Esophagus muscularis mucosa (tissue), 4 donors: ENCODE measurements around the gene ANKRD39. TPM values are rescaled to one million over a fixed set of nuclear protein-coding genes. Genes with fewer than 3 reads are reported as not detected.
A peak's percentile ranks its signal among the peaks of the same experiment; 100 is the strongest.

Source experiments
- DNase-seq: peaks from one replicate; pipeline ENCODE4 v3.0.0-alpha.2; 2017; ENCODE audit errors: extremely low spot score
- H3K27ac ChIP-seq, 4 donors: fragments of 200-600 bp; sonication (generic); replicated peaks in 1 of 4; 1 replicate in 3 of 4; 2 replicates in 1 of 4; pipeline ENCODE4 v1.5.1; 2016 to 2019; ENCODE audit warnings: mild to moderate bottlenecking in 1 of 4
- H3K27me3 ChIP-seq, 4 donors: fragments of 200-600 bp; sonication (generic); one replicate each; pipeline versions ENCODE4 v1.5.1 to v1.6.0; 2016 to 2019
- H3K36me3 ChIP-seq, 4 donors: fragments of 200-600 bp; sonication (generic); one replicate each; pipeline ENCODE4 v1.5.1; 2016 to 2019
- H3K4me1 ChIP-seq, 4 donors: fragments of 200-600 bp; sonication (generic); one replicate each; pipeline ENCODE4 v1.5.1; 2016 to 2019
- H3K4me3 ChIP-seq, 4 donors: fragments of 200-600 bp; sonication (generic); 1 replicate in 2 of 4; 2 replicates in 2 of 4; pipeline ENCODE4 v1.5.1; 2016 to 2019; ENCODE audit warnings: mild to moderate bottlenecking in 4 of 4, moderate library complexity in 1 of 4
- H3K9me3 ChIP-seq, 4 donors: fragments of 200-600 bp; sonication (generic); 1 replicate in 3 of 4; 2 replicates in 1 of 4; pipeline ENCODE4 v1.5.1; 2016 to 2019
- EP300 ChIP-seq: sonication (generic); formaldehyde crosslinking; IDR thresholded peaks from one replicate; pipeline ENCODE4 v1.6.1; 2017; ENCODE audit warnings: antibody characterized with exemption
- POLR2A ChIP-seq: fragments of 450-650 bp; IDR thresholded peaks from one replicate; pipeline ENCODE4 v1.6.1; 2017; ENCODE audit warnings: antibody characterized with exemption, moderate library complexity, mild to moderate bottlenecking, low read depth
- POLR2AphosphoS5 ChIP-seq, 2 donors: sonication (generic); formaldehyde crosslinking; IDR thresholded peaks; one replicate each; pipeline ENCODE4 v1.6.1; 2017; ENCODE audit warnings: antibody characterized with exemption in 2 of 2
- WGBS: methylation state at CpG from one replicate; pipeline ENCODE4 v1.1.5; 2018; 5-methylcytosine and 5-hydroxymethylcytosine counted together
- intact Hi-C: fragments of 100-400 bp; cut with DNase I; formaldehyde crosslinking; loops from one replicate; pipeline ENCODE4 v1.15.1; 2023
- total RNA-seq, 4 donors: library from RNA; depleted of rRNA; stranded (reverse); fragments of >200 nt; gene quantifications; one replicate each; pipeline versions ENCODE4 v1.1.0 to v1.2.1, GENCODE V29; 2016
- TF ChIP-seq, protein P1 (sequence below), 3 experiments: fragments of 200-600 bp in 2 of 3; fragments of 450-650 bp in 1 of 3; sonication (generic) in 2 of 3; IDR thresholded peaks; one replicate each; pipeline ENCODE4 v1.5.1; 2017 to 2019; ENCODE audit warnings: antibody characterized with exemption in 3 of 3, mild to moderate bottlenecking in 2 of 3, moderate library complexity in 1 of 3

The ANKRD39 gene
- total RNA-seq, 4 donors from 2014 or later = 12.4 to 17.2 (median 14.7) TPM

DNA sequence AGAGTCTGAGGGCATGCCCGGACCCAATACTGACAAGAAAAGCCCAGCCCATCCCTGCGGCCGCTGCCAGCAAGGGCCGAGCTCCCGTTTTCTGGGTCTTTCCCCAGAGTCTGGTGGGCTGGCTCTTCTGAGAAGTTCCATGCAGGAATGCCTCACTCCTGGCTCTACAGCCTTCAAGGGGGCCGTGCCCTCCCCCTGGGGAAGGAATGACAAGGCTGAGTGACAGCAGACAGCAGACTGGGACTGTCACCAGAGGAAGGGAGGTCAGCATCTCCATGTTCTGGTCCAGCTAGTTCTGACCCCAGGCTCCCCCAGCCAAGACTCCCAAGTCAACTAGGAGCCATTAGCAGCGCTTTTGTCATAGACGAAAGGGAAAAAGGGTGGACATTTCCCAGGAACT, 25.1 kb upstream of the ANKRD39 start:
- Histone ChIP-seq H3K36me3 (no peaks in the 10 kb centered on the region), H3K4me1 (peaks cover 13 to 24% (median 22%) of the 10 kb centered on the region in 4 donors), H3K27me3 (no peaks in the 10 kb centered on the region), H3K27ac (no peak overlapping the region), H3K4me3 (no peak overlapping the region), H3K9me3 (no peaks in the 10 kb centered on the region)
- intact Hi-C loops = no loop called here
- WGBS = 95% methylated on average over 4 of the region's 8 CpGs
- TF ChIP-seq, protein P1, sequence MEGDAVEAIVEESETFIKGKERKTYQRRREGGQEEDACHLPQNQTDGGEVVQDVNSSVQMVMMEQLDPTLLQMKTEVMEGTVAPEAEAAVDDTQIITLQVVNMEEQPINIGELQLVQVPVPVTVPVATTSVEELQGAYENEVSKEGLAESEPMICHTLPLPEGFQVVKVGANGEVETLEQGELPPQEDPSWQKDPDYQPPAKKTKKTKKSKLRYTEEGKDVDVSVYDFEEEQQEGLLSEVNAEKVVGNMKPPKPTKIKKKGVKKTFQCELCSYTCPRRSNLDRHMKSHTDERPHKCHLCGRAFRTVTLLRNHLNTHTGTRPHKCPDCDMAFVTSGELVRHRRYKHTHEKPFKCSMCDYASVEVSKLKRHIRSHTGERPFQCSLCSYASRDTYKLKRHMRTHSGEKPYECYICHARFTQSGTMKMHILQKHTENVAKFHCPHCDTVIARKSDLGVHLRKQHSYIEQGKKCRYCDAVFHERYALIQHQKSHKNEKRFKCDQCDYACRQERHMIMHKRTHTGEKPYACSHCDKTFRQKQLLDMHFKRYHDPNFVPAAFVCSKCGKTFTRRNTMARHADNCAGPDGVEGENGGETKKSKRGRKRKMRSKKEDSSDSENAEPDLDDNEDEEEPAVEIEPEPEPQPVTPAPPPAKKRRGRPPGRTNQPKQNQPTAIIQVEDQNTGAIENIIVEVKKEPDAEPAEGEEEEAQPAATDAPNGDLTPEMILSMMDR (IDR thresholded peaks at IDR 0.05) = no peak
- TF ChIP-seq POLR2A (no peak), EP300 (no peak), POLR2AphosphoS5 (IDR thresholded peaks at IDR 0.05) (no peak)
- DNase-seq = no peak

GRCh38 chr2:96882230-96882629, 24.4 kb upstream of the ANKRD39 start:
- Histone ChIP-seq H3K27ac (peak overlapping the region in 1 of 4 donors; percentile 22), H3K4me1 (peaks cover 6 to 17% (median 15%) of the 10 kb centered on the region in 4 donors), H3K4me3 (no peak overlapping the region), H3K9me3 (no peaks in the 10 kb centered on the region), H3K27me3 (no peaks in the 10 kb centered on the region), H3K36me3 (no peaks in the 10 kb centered on the region)
- intact Hi-C loops = no loop called here
- no peak for DNase-seq
- 83% methylated on average over 12 of the region's 12 CpGs for WGBS
- TF ChIP-seq EP300 (no peak), POLR2AphosphoS5 (IDR thresholded peaks at IDR 0.05) (no peak), POLR2A (no peak)
- TF ChIP-seq, protein P1 (IDR thresholded peaks at IDR 0.05) = no peak

- Histone ChIP-seq H3K27ac (peak overlapping the region in 1 of 4 donors; percentile 22), H3K4me1 (peaks cover 4 to 11% (median 9%) of the 10 kb centered on the region in 4 donors), H3K36me3 (no peaks in the 10 kb centered on the region), H3K9me3 (no peaks in the 10 kb centered on the region), H3K4me3 (no peak overlapping the region), H3K27me3 (no peaks in the 10 kb centered on the region)
- no peak for DNase-seq
- TF ChIP-seq, protein P1 (IDR thresholded peaks at IDR 0.05) = no peak
- no peak for TF ChIP-seq POLR2A
- no peak for TF ChIP-seq EP300
- no peak for TF ChIP-seq POLR2AphosphoS5 (IDR thresholded peaks at IDR 0.05)
- intact Hi-C loops = no loop called here
- 69% methylated on average over 10 of the region's 10 CpGs for WGBS
These were observed 23.8 kb upstream of the ANKRD39 start for GRCh38 chr2:96881349-96882195.

DNA sequence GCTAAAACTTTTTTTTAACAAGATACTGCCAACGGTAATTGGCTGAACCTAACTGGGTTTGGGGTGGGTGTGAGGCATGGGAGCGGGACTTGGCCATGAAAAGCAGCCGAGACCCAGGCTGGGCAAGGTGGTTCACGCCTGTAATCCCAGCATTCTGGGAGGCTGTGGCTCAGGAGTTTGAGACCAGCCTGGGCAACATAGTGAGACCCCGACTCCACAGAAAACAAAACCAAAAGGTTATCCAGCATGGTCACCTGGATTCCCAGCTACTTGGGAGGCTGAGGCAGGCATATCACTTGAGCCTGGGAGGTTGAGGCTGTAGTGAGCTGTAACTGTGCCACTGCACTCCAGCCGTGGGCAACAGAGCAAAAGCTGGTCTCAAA, 23.1 kb upstream of the ANKRD39 start:
- Histone ChIP-seq H3K27me3 (no peaks in the 10 kb centered on the region), H3K4me3 (no peak overlapping the region), H3K4me1 (peaks cover 2 to 4% (median 3%) of the 10 kb centered on the region in 4 donors), H3K36me3 (no peaks in the 10 kb centered on the region), H3K27ac (no peak overlapping the region), H3K9me3 (no peaks in the 10 kb centered on the region)
- WGBS = 94% methylated on average over 6 of the region's 6 CpGs
- intact Hi-C loops = no loop called here
- no peak for DNase-seq
- TF ChIP-seq, protein P1 (IDR thresholded peaks at IDR 0.05) = no peak
